22Rv1 (cell line): Measurements from ENCODE around the gene BYSL.

ENCODE experiments used
- CTCF ChIP-seq: fragments of 450-650 bp; IDR thresholded peaks from 2 replicates; pipeline ENCODE4 v1.5.1; 2017; ENCODE audit warnings: mild to moderate bottlenecking
- ZFX ChIP-seq: fragments of 450-650 bp; IDR thresholded peaks from 2 replicates; pipeline ENCODE4 v1.6.1; 2017; ENCODE audit warnings: antibody characterized with exemption, borderline replicate concordance

GRCh38 chr6:41960028-41960427 lies 38.7 kb downstream of the BYSL start:
- TF ChIP-seq CTCF = no peak
- TF ChIP-seq ZFX = no peak
